Measurements from ENCODE around the gene RPL3.

RPL3 gene

GRCh38 chr22:39299829-39300178 is 19.6 kb downstream of the RPL3 start:
- no peak for DNase-seq (ENCODE audit: low read depth in 2 of 2)

- DNase-seq (ENCODE audit: low read depth in 2 of 2), result no peak
These were observed 21.0 kb downstream of the RPL3 start for GRCh38 chr22:39298241-39298987.

GRCh38 chr22:39297490-39298240 is 21.8 kb downstream of the RPL3 start:
- DNase-seq (ENCODE audit: low read depth in 2 of 2), result no peak

GRCh38 chr22:39296981-39297489 is 22.4 kb downstream of the RPL3 start:
- DNase-seq (ENCODE audit: low read depth in 2 of 2), result no peak

GRCh38 chr22:39296535-39296934 is 22.9 kb downstream of the RPL3 start:
- no peak for DNase-seq (ENCODE audit: low read depth in 2 of 2)

GRCh38 chr22:39294571-39295468 is 24.6 kb downstream of the RPL3 start:
- no peak for DNase-seq (ENCODE audit: low read depth in 2 of 2)

GRCh38 chr22:39293766-39294368 is 25.6 kb downstream of the RPL3 start:
- DNase-seq (ENCODE audit: low read depth in 2 of 2), result no peak

- no peak for DNase-seq (ENCODE audit: low read depth in 2 of 2)
These were observed 26.8 kb downstream of the RPL3 start for GRCh38 chr22:39292561-39293074.

- no peak for DNase-seq (ENCODE audit: low read depth in 2 of 2)
These were observed 27.4 kb downstream of the RPL3 start for GRCh38 chr22:39292031-39292462.

- DNase-seq (ENCODE audit: low read depth in 2 of 2), result no peak
These were observed 27.9 kb downstream of the RPL3 start for GRCh38 chr22:39291523-39291922.

GRCh38 chr22:39290724-39291161 is 28.7 kb downstream of the RPL3 start:
- DNase-seq (ENCODE audit: low read depth in 2 of 2), result no peak

- DNase-seq (ENCODE audit: low read depth in 2 of 2), result no peak
These were observed 29.3 kb downstream of the RPL3 start for GRCh38 chr22:39289975-39290720.

GRCh38 chr22:39289533-39289932 is 29.9 kb downstream of the RPL3 start:
- no peak for DNase-seq (ENCODE audit: low read depth in 2 of 2)

GRCh38 chr22:39288135-39288898 is 31.1 kb downstream of the RPL3 start:
- no peak for DNase-seq (ENCODE audit: low read depth in 2 of 2)

GRCh38 chr22:39287076-39287725 is 32.2 kb downstream of the RPL3 start:
- no peak for DNase-seq (ENCODE audit: low read depth in 2 of 2)

GRCh38 chr22:39284983-39285382 is 34.4 kb downstream of the RPL3 start:
- DNase-seq (ENCODE audit: low read depth in 2 of 2), result no peak

- no peak for DNase-seq (ENCODE audit: low read depth in 2 of 2)
These were observed 35.1 kb downstream of the RPL3 start for GRCh38 chr22:39284142-39284980.
